NOMO-1 treated with dmso at 0.1 percent for 144 hours (cell line): Measurements from ENCODE around the gene ZNF528.

ENCODE experiments used
- DNase-seq: peaks from one replicate; lab custom pipeline; 2025; ENCODE audit not compliant: unreplicated experiment; lab: John Stamatoyannopoulos, UW

Gene ZNF528

GRCh38 chr19:52397310-52398080 lies at the start of gene ZNF528:
Gene ZNF528, plus strand, starts transcription at chr19:52397849. Its CDS starts 4,165 bp downstream, at chr19:52402014.
- DNase-seq, result peak; percentile 7

GRCh38 chr19:52351512-52351911 lies 46.1 kb upstream of the ZNF528 start:
- no peak for DNase-seq

DNA sequence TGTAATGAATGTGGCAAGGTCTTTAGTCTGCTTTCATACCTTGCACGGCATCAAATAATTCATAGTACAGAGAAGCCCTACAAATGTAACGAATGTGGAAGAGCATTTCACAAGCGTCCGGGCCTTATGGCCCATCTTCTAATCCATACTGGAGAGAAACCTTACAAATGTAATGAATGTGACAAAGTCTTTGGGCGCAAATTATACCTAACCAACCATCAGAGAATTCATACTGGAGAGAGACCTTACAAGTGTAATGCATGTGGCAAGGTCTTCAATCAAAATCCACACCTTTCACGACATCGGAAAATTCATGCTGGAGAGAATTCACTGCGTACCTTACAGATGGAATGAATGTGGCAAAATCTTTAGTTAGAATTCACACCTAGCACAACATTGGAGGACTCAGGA lies 31.2 kb upstream of the ZNF528 start:
- no peak for DNase-seq

DNA sequence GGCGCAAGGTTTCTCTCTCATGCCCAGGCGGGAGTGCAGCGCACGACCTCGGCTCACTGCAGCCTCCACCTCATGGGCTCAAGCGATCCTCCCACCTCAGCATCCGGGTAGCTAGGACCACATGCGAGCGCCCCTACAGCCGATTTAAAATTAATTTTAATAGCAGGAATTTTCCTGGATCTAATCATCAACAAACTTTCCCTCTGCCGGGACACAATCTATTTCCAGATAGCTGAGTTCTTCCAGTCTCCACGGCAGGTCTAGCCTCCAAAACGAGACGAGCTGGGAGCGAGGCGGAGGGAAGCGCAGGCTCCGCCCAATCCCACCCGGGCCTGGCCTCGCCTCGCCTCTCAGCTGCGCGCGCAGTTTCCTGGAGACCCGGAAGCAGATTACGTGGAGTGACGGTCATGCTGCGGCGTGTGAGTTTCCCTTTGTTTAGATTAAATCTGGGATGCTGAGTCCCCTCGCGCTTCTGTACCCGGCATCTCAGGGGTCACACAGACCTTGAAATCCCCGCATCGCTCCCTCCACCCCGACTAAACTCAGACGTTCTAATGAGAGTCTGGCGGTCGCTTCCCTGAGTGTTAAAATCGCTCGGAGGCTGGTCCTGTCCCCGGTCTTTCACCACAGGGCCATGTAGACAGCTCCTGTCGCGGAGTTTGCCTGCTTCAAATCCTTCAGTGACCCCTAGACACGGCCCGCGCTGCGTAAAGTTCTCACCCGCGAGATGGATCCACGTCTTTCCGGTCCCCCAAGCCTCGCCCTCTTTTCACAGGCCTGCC lies 27.9 kb upstream of the ZNF528 start, which contains the start of gene ZNF880:
Gene ZNF880, plus strand, starts transcription at position 365 of the 782 bp plus-strand sequence. Its CDS starts 43 bp downstream, at position 408.
- no peak for DNase-seq

DNA sequence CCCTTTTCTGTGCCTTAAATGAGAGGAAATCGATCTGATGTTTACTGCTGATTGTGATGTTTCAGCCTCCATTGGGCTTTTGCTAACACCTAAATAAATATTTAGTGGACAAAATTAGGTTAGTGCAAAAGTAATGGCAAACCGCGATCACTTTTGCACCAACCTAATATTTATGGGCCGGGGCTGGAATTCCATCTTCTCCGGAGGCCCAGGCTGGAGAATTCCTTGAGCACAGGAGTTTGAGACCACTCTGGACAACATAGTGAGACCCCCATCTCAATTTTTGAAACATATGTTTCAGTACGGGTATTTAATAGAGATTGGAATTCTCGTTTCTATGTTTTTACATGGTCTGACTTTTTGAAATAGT lies 27.3 kb upstream of the ZNF528 start:
- no peak for DNase-seq

DNA sequence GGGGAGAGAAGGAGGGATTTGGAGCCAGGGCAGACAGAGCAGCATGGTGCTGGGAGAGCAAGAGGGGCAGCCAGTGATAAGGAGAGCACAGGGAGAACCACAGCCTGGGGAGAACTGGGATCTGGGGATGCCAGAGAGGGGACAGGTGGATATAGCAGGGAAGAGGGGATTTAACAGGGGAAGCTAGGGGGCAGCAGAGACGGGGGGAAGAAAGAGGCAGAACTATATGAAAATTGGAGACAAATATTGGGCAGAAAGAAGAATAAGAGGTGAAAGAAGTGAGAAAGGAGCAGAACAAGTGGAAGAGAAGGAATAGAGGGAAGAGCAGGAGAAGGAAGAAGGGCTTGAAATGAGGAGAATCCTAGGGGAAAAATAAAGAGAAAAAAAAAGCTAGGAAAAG lies 6.5 kb upstream of the ZNF528 start:
- no peak for DNase-seq

DNA sequence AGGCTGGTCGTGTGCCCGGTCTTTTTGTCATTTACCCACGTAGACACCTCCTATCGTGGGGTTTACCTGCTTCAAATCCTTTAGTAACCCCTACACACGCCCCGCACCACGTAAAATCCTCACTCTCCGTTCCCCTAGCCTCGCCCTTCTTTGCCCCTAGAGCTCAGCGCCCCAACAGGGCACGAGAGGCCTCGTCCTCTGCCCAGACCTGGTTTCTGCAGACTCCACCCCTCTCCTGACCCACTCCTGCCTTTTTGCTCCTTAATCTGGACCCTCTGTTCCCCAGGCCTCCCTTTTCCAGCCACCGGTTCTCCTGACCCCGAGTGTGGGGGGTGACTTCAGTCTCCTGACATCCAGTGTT lies 412 bp downstream of the ZNF528 start:
- DNase-seq, result no peak

GRCh38 chr19:52410276-52410675 lies 12.6 kb downstream of the ZNF528 start:
- DNase-seq, result no peak

- DNase-seq, result no peak
Measured at GRCh38 chr19:52415711-52416110, 18.1 kb downstream of the ZNF528 start.

- DNase-seq, result no peak
Measured at GRCh38 chr19:52428937-52429336, 31.3 kb downstream of the ZNF528 start, which contains the start of gene ZNF534. Gene ZNF534, plus strand, starts transcription at chr19:52429148. Its CDS starts 2,327 bp downstream, at chr19:52431475.

DNA sequence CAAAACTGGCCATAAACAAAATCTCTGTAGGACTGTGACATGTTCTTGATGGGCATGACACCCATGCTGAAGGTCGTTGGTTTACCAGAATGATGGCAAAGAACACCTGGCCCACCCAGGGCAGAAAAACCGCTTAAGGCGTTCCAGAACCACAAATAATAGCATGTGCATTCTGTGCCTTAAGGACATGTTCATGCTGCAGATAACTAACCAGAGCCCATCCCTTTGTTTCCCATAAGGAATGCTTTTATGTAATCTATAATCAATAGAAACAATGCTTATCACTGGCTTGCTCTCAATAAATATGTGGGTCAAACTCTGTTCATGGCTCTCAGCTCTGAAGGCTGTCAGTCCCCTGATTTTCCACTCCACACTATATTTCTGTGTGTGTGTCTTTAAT lies 44.5 kb downstream of the ZNF528 start:
- DNase-seq, result no peak

GRCh38 chr19:52444506-52444905 lies 46.9 kb downstream of the ZNF528 start:
- DNase-seq, result no peak

GRCh38 chr19:52451241-52451640 lies 53.6 kb downstream of the ZNF528 start:
- no peak for DNase-seq

- no peak for DNase-seq
Measured at GRCh38 chr19:52453324-52454094, 55.9 kb downstream of the ZNF528 start, which contains the start of gene ZNF578. Gene ZNF578, plus strand, starts transcription at chr19:52453553. Its CDS starts 48,293 bp downstream, at chr19:52501846.

DNA sequence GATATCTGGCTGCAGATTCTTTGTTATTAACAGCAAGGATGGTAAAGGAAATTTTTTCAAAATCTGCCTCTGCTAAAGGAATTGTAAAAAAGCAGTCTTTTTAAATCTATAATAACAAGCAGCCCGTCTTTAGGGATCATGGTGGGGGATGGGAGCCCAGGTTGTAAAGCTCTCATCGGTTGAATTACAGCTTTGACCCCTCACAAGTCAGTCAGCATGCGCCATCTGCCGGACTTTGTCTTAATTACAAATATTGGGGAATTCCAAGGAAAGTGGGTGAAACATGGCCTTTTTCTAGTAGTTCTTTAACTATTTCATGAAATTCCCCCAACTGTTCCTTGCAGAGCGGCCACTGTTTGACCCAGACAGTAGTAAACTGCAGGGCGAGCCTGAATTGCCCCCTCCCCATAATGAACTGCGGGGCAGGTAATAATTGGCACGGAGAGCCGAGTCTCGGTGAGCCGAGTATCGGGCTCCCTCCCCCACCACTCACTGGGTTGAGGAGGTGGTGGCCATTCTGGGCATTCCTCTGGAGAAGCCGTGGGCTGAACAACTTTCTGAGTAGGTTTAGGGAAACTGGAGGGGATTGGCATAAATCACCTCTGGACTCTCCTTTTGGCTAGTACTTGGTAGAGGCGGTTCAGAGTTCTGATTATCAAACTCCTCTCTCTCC lies 67.3 kb downstream of the ZNF528 start:
- no peak for DNase-seq
